Heart left ventricle (tissue), 16 donors: ENCODE measurements around the gene IFITM5. TPM values are rescaled to one million over a fixed set of nuclear protein-coding genes. Genes with fewer than 3 reads are reported as not detected.

Experiments used
- ATAC-seq, 4 donors: fragments of 200-7000 bp; cut with Tn5 transposase; one replicate each; pipeline ENCODE4 v1.9.1; 2020 to 2022; ENCODE audit warnings: moderate library complexity in 4 of 4, mild to moderate bottlenecking in 3 of 4, moderate number of reproducible peaks in 1 of 4
- DNase-seq, 5 donors: peaks; one replicate each; pipeline ENCODE4 v3.0.0-alpha.2; 2020
- H3K27ac ChIP-seq, 12 donors: fragments of 200-600 bp; sonication (generic) in 4 of 12; one replicate each; pipeline versions ENCODE4 v1.5.0 to v1.8.0; 2016 to 2022; ENCODE audit warnings: mild to moderate bottlenecking in 2 of 12
- H3K27me3 ChIP-seq, 9 donors: fragments of 200-600 bp; sonication (generic) in 2 of 9; one replicate each; pipeline versions ENCODE4 v1.5.1 to v1.8.0; 2016 to 2022; ENCODE audit warnings: mild to moderate bottlenecking in 3 of 9
- H3K36me3 ChIP-seq, 9 donors: fragments of 200-600 bp; sonication (generic) in 2 of 9; one replicate each; pipeline versions ENCODE4 v1.5.0 to v1.8.0; 2018 to 2022; ENCODE audit warnings: mild to moderate bottlenecking in 2 of 9
- H3K4me1 ChIP-seq, 12 donors: fragments of 200-600 bp; sonication (generic) in 4 of 12; one replicate each; pipeline versions ENCODE4 v1.5.0 to v1.8.0; 2016 to 2022; ENCODE audit warnings: mild to moderate bottlenecking in 3 of 12
- H3K4me3 ChIP-seq, 12 donors: fragments of 200-600 bp; sonication (generic) in 4 of 12; one replicate each; pipeline versions ENCODE4 v1.5.0 to v1.8.0; 2017 to 2022; ENCODE audit warnings: mild to moderate bottlenecking in 9 of 12, moderate library complexity in 4 of 12
- H3K9me3 ChIP-seq, 12 donors: fragments of 200-600 bp; sonication (generic) in 4 of 12; one replicate each; pipeline versions ENCODE4 v1.5.0 to v1.8.0; 2016 to 2022; ENCODE audit warnings: mild to moderate bottlenecking in 1 of 12
- CTCF ChIP-seq, 12 donors: fragments of 200-600 bp; sonication (generic) in 4 of 12; IDR thresholded peaks; one replicate each; pipeline versions ENCODE4 v1.5.0 to v1.8.0; 2018 to 2022; ENCODE audit warnings: antibody characterized with exemption in 12 of 12, mild to moderate bottlenecking in 5 of 12
- POLR2A ChIP-seq, 2 donors: fragments of 450-650 bp; IDR thresholded peaks; one replicate each; pipeline ENCODE4 v1.6.1; 2017; ENCODE audit warnings: antibody characterized with exemption in 2 of 2, mild to moderate bottlenecking in 2 of 2, moderate library complexity in 2 of 2
- WGBS, 4 donors: extraction: QIAGEN DNeasy Blood & Tissue Kit in 2 of 4; methylation state at CpG; one replicate each; pipeline versions ENCODE4 v1.1.5 to v1.1.7; 2013 to 2018; 5-methylcytosine and 5-hydroxymethylcytosine counted together
- intact Hi-C, 10 donors: fragments of 100-400 bp; cut with DNase I; formaldehyde crosslinking; loops; one replicate each; pipeline versions ENCODE4 v1.11.1 to v1.14.2; 2022
- polyA plus RNA-seq, 2 donors: library from polyadenylated mRNA; stranded (reverse); fragments of 200-250 nt; gene quantifications; one replicate each; pipeline ENCODE4 v1.2.3, GENCODE V29; 2013
- total RNA-seq, 9 donors: library from RNA; depleted of rRNA in 2 of 9; stranded (reverse); fragments of >200 nt in 2 of 9; fragmentation: NEBNext Ultra II Directional in 3 of 9; extraction: Animal tissue kit (Norgen Biotek cat#: 25700) in 3 of 9; gene quantifications; one replicate each; pipeline versions ENCODE4 v1.1.0 to v1.2.4, GENCODE V29; 2016 to 2023
- donor health status: ischemic (EF 13 %, LVEDD 7.1; RV severe dilation, severe dysfunction).
- donor health status: healthy with polysubstance abuse.
- donor health status: DM: no; HTN: yes; CAD: no.
- donor health status: DM: no; HTN: no; CAD: no.
- donor health status: ischemic (EF 25% LVEDD 6.9; RV normal size, moderate dysfunction).
- donor health status: ischemic (EF 25% LVEDD 5.7; RV mildly dilated, moderate dysfunction).
- donor health status: healthy.
- donor health status: DM: yes; HTN: yes; CAD: no.
- donor health status: ischemic (EF 35%, LVEDD 5.7; RV mildly dilated, moderate dysfunction).
- donor health status: nonischemic (EF 11% LVEDD 7.7; RV severe dilation, severe dysfunction).
- donor health status: DM: yes; HTN: yes; CAD: no.
- donor health status: PGD.
- donor health status: ischemic (EF 29% LVEDD 5.4; RV normal size, mild dysfunction).
- donor health status: nonischemic (EF 23%, LVEDD 6.1; RV moderate dilation, normal function).

IFITM5 gene
- total and polyA plus RNA-seq, 11 donors = not detected

- DNase-seq (no peak), ATAC-seq (no peak)
- TF ChIP-seq CTCF (IDR thresholded peaks at IDR 0.05) (no peak), POLR2A (IDR thresholded peaks at IDR 0.05) (no peak)
- Histone ChIP-seq H3K4me3 (no peak overlapping the region), H3K36me3 (no peaks in the 10 kb centered on the region), H3K27ac (peak overlapping the region in 3 of 12 donors; percentile 51 to 76 (median 73)), H3K4me1 (peaks cover 0 to 25% (median 12%) of the 10 kb centered on the region in 12 donors), H3K27me3 (no peaks in the 10 kb centered on the region), H3K9me3 (no peaks in the 10 kb centered on the region)
- intact Hi-C loops = no loop called here
- 55 to 77% (median 59%) methylated on average over 5 of the region's 5 CpGs for WGBS, 4 donors
Observed at GRCh38 chr11:340539-341512, 41.5 kb upstream of the IFITM5 start.

DNA sequence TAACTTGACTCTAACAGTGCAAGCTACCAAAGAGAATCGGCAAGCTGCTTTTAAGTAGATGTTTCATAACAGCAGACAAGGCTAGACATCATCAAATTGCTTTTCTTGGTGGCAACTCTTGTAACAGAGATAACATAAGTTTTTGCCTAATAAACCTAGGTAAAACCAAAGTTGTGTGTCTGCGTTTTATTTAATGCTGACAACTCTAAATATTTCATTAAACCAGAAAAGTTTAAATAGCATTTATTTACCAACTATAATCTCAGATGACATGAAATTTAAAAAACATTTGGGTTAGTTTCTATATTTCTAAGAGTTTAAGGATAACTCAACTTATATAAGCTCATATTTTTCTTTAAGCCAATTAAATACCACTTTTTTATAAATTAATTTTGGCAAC, 40.6 kb upstream of the IFITM5 start:
- H3K36me3 ChIP-seq = no peaks in the 10 kb centered on the region
- ATAC-seq (no peak), DNase-seq (no peak)
- H3K27me3 ChIP-seq = no peaks in the 10 kb centered on the region
- H3K4me1 ChIP-seq = peaks cover 0 to 33% (median 19%) of the 10 kb centered on the region in 12 donors
- H3K9me3 ChIP-seq = no peaks in the 10 kb centered on the region
- no peak for TF ChIP-seq CTCF (IDR thresholded peaks at IDR 0.05)
- no peak for TF ChIP-seq POLR2A (IDR thresholded peaks at IDR 0.05)
- H3K27ac ChIP-seq = no peak overlapping the region
- no peak overlapping the region for H3K4me3 ChIP-seq
- intact Hi-C loops = no loop called here
- WGBS, 4 donors = 95 to 97% (median 96%) methylated on average over 2 of the region's 2 CpGs

GRCh38 chr11:337711-338110, 38.4 kb upstream of the IFITM5 start:
- Histone ChIP-seq H3K27ac (peak overlapping the region in 2 of 12 donors; percentile 2 to 82), H3K4me3 (no peak overlapping the region), H3K36me3 (no peaks in the 10 kb centered on the region), H3K27me3 (no peaks in the 10 kb centered on the region), H3K9me3 (no peaks in the 10 kb centered on the region), H3K4me1 (peaks cover 0 to 41% (median 19%) of the 10 kb centered on the region in 12 donors)
- no peak for TF ChIP-seq POLR2A (IDR thresholded peaks at IDR 0.05)
- TF ChIP-seq CTCF (IDR thresholded peaks at IDR 0.05) = no peak
- intact Hi-C loops = no loop called here
- no peak for DNase-seq
- no peak for ATAC-seq
- 93 to 97% (median 95%) methylated on average over 6 of the region's 6 CpGs for WGBS, 4 donors

GRCh38 chr11:336659-337198, 37.4 kb upstream of the IFITM5 start:
- TF ChIP-seq CTCF (IDR thresholded peaks at IDR 0.05) = no peak
- TF ChIP-seq POLR2A (IDR thresholded peaks at IDR 0.05) = no peak
- Histone ChIP-seq H3K27me3 (no peaks in the 10 kb centered on the region), H3K36me3 (no peaks in the 10 kb centered on the region), H3K4me1 (peaks cover 0 to 36% (median 19%) of the 10 kb centered on the region in 12 donors), H3K9me3 (no peaks in the 10 kb centered on the region), H3K4me3 (no peak overlapping the region), H3K27ac (peak overlapping the region; percentile 71 to 88 (median 82))
- DNase-seq = no peak
- WGBS, 4 donors = 76 to 90% (median 83%) methylated on average over 4 of the region's 4 CpGs
- ATAC-seq = no peak
- intact Hi-C loops = no loop called here
